Neural cell (in vitro differentiated cells): ENCODE measurements around the gene NDUFAF3. TPM values are rescaled to one million over a fixed set of nuclear protein-coding genes. Genes with fewer than 3 reads are reported as not detected.

Experiments
- H2AFZ ChIP-seq: fragments of 200-600, 300-800 bp; sonication (generic), shearing (Covaris generic); 2 replicates; pipeline ENCODE4 v1.6.0; 2014; ENCODE audit warnings: low read depth, mild to moderate bottlenecking, antibody characterized with exemption, low read length, moderate library complexity
- H3F3A ChIP-seq: fragments of 200-600 bp; shearing (Covaris generic); 2 replicates; pipeline ENCODE4 v1.6.1; 2016; ENCODE audit warnings: mild to moderate bottlenecking, moderate library complexity, mixed read lengths, antibody characterized with exemption, low read length; ENCODE audit not compliant: insufficient read depth, poor library complexity, severe bottlenecking
- H3K27ac ChIP-seq: fragments of 200-600, 300-800 bp; sonication (generic), shearing (Covaris generic); 2 replicates; pipeline ENCODE4 v1.5.1; 2014; ENCODE audit warnings: mild to moderate bottlenecking, low read length, moderate library complexity
- H3K27me3 ChIP-seq: fragments of 300-800, 200-600 bp; sonication (generic), shearing (Covaris generic); 2 replicates; pipeline ENCODE4 v1.6.0; 2014; ENCODE audit warnings: mild to moderate bottlenecking, low read depth, low read length, moderate library complexity; ENCODE audit not compliant: insufficient read depth
- H3K36me3 ChIP-seq: fragments of 300-800, 200-600 bp; sonication (generic), shearing (Covaris generic); 2 replicates; pipeline ENCODE4 v1.5.1; 2014; ENCODE audit warnings: mild to moderate bottlenecking, antibody characterized with exemption, low read length, moderate library complexity; ENCODE audit not compliant: insufficient read depth
- H3K4me2 ChIP-seq: fragments of 300-800, 200-600 bp; sonication (generic), shearing (Covaris generic); 2 replicates; pipeline ENCODE4 v1.6.0; 2014; ENCODE audit warnings: mild to moderate bottlenecking, low read length
- H3K4me3 ChIP-seq: fragments of 300-800, 200-600 bp; sonication (generic), shearing (Covaris generic); 2 replicates; pipeline ENCODE4 v1.5.1; 2014; ENCODE audit warnings: mild to moderate bottlenecking, low read length, moderate library complexity
- H3K79me2 ChIP-seq: fragments of 200-600 bp; shearing (Covaris generic); replicated peaks from 2 replicates; pipeline ENCODE4 v1.6.0; 2014; ENCODE audit warnings: mild to moderate bottlenecking, low read length, moderate library complexity; ENCODE audit not compliant: insufficient read depth
- H3K9ac ChIP-seq: fragments of 300-800, 200-600 bp; sonication (generic), shearing (Covaris generic); 2 replicates; pipeline ENCODE4 v1.6.1; 2016; ENCODE audit warnings: mild to moderate bottlenecking, low read length, mixed read lengths
- H3K9me2 ChIP-seq: fragments of 200-600 bp; shearing (Covaris generic); 2 replicates; pipeline ENCODE4 v1.6.1; 2016; ENCODE audit warnings: mild to moderate bottlenecking, low read length, mixed read lengths; ENCODE audit not compliant: insufficient read depth
- H3K9me3 ChIP-seq: fragments of 200-600, 300-800 bp; sonication (generic), shearing (Covaris generic); 2 replicates; pipeline ENCODE4 v1.6.1; 2016; ENCODE audit warnings: mild to moderate bottlenecking, mixed run types, low read length, moderate library complexity, mixed read lengths
- H4K20me1 ChIP-seq: fragments of 200-600 bp; shearing (Covaris generic); 2 replicates; pipeline ENCODE4 v1.6.1; 2016; ENCODE audit warnings: mild to moderate bottlenecking, mixed run types; ENCODE audit not compliant: insufficient read depth
- EP300 ChIP-seq: fragments of 450-650 bp; conservative IDR thresholded peaks from 2 replicates; pipeline ENCODE4 v1.6.1; 2014; ENCODE audit warnings: antibody characterized with exemption, mild to moderate bottlenecking, moderate library complexity; ENCODE audit not compliant: poor library complexity, severe bottlenecking
- EZH2 ChIP-seq: fragments of 200-600, 300-800 bp; shearing (Covaris generic), sonication (generic); IDR thresholded peaks from 2 replicates; pipeline ENCODE4 v1.6.1; 2014; ENCODE audit warnings: antibody characterized with exemption, low read length, borderline replicate concordance, mild to moderate bottlenecking; ENCODE audit not compliant: insufficient read depth, poor library complexity, severe bottlenecking
- MXI1 ChIP-seq: fragments of 450-650 bp; conservative IDR thresholded peaks from 2 replicates; pipeline ENCODE4 v1.6.1; 2014; ENCODE audit warnings: antibody characterized with exemption, mild to moderate bottlenecking; ENCODE audit not compliant: poor library complexity, severe bottlenecking
- POLR2AphosphoS5 ChIP-seq: IDR thresholded peaks from 2 replicates; pipeline ENCODE4 v1.6.1; 2012
- RAD21 ChIP-seq: fragments of 450-650 bp; conservative IDR thresholded peaks from 2 replicates; pipeline ENCODE4 v1.6.1; 2014; ENCODE audit warnings: antibody characterized with exemption, mild to moderate bottlenecking, moderate library complexity
- SMC3 ChIP-seq: fragments of 450-650 bp; conservative IDR thresholded peaks from 2 replicates; pipeline ENCODE4 v1.6.1; 2014; ENCODE audit warnings: antibody characterized with exemption, mild to moderate bottlenecking, moderate library complexity; ENCODE audit not compliant: poor library complexity
- TAF1 ChIP-seq: IDR thresholded peaks from 2 replicates; pipeline ENCODE4 v1.6.1; 2012; ENCODE audit warnings: low read depth
- polyA plus RNA-seq: library from polyadenylated mRNA; depleted of rRNA; stranded (reverse); fragments of >200 nt; gene quantifications from 2 replicates; pipeline ENCODE4 v1.2.3, GENCODE V29; 2014
- TF ChIP-seq, protein P1 (sequence below): IDR thresholded peaks from 2 replicates; pipeline ENCODE4 v1.6.1; 2012; ENCODE audit warnings: borderline replicate concordance
- TF ChIP-seq, protein P2 (sequence below): fragments of 450-650 bp; IDR thresholded peaks from 2 replicates; pipeline ENCODE4 v1.5.1; 2014; ENCODE audit warnings: antibody characterized with exemption, mild to moderate bottlenecking, moderate library complexity; ENCODE audit not compliant: poor library complexity, severe bottlenecking

The NDUFAF3 gene
- polyA plus RNA-seq, 1 donor from 2014 or later = 36.2 TPM

DNA sequence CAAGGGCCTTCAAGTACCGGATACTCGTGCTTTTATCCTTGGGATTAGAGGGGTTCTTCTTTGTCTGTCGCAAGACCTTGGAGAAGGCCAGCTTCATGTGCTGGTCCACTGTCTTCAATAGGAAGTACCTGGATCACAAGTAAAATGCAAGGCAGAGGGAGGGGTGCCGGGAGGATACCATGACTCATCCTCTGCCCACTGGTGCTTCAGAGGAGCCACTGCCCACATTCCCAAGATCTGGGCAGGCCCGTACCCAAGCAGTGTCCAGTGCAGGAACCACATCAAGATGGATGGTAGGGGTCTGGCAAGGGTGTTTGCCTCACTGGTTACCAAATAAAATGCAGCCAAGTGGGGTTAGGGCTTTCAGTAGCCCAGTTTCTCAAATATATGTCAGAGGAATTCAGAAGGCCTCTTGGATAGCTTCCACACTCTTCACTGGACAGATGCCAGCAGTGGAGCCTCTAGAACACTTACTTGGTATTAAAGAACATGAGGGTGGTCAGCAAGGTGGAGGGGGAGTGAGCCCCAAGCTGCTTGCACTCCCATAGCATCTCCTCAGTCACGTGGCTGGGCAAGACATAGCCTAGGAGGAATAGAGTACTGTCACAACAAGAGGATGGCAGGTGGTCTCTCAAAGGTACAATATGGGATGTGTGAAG, 10.9 kb downstream of the NDUFAF3 start:
- H3F3A ChIP-seq = no peaks in the 10 kb centered on the region
- no peaks in the 10 kb centered on the region for H4K20me1 ChIP-seq
- no peaks in the 10 kb centered on the region for H3K27me3 ChIP-seq
- H3K9me3 ChIP-seq = no peaks in the 10 kb centered on the region
- no peak overlapping the region for H3K4me2 ChIP-seq
- no peak overlapping the region for H3K9ac ChIP-seq
- H3K36me3 ChIP-seq = peaks cover 4% of the 10 kb centered on the region
- H3K27ac ChIP-seq = no peak overlapping the region
- no peak overlapping the region for H3K4me3 ChIP-seq
- H3K9me2 ChIP-seq = no peaks in the 10 kb centered on the region
- H3K79me2 ChIP-seq = peaks cover 5% of the 10 kb centered on the region
- TF ChIP-seq POLR2AphosphoS5 (no peak), TAF1 (no peak), EZH2 (no peak), MXI1 (no peak), RAD21 (no peak), SMC3 (no peak), EP300 (no peak)
- TF ChIP-seq, protein P1, sequence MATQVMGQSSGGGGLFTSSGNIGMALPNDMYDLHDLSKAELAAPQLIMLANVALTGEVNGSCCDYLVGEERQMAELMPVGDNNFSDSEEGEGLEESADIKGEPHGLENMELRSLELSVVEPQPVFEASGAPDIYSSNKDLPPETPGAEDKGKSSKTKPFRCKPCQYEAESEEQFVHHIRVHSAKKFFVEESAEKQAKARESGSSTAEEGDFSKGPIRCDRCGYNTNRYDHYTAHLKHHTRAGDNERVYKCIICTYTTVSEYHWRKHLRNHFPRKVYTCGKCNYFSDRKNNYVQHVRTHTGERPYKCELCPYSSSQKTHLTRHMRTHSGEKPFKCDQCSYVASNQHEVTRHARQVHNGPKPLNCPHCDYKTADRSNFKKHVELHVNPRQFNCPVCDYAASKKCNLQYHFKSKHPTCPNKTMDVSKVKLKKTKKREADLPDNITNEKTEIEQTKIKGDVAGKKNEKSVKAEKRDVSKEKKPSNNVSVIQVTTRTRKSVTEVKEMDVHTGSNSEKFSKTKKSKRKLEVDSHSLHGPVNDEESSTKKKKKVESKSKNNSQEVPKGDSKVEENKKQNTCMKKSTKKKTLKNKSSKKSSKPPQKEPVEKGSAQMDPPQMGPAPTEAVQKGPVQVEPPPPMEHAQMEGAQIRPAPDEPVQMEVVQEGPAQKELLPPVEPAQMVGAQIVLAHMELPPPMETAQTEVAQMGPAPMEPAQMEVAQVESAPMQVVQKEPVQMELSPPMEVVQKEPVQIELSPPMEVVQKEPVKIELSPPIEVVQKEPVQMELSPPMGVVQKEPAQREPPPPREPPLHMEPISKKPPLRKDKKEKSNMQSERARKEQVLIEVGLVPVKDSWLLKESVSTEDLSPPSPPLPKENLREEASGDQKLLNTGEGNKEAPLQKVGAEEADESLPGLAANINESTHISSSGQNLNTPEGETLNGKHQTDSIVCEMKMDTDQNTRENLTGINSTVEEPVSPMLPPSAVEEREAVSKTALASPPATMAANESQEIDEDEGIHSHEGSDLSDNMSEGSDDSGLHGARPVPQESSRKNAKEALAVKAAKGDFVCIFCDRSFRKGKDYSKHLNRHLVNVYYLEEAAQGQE = no peak
- TF ChIP-seq, protein P2, sequence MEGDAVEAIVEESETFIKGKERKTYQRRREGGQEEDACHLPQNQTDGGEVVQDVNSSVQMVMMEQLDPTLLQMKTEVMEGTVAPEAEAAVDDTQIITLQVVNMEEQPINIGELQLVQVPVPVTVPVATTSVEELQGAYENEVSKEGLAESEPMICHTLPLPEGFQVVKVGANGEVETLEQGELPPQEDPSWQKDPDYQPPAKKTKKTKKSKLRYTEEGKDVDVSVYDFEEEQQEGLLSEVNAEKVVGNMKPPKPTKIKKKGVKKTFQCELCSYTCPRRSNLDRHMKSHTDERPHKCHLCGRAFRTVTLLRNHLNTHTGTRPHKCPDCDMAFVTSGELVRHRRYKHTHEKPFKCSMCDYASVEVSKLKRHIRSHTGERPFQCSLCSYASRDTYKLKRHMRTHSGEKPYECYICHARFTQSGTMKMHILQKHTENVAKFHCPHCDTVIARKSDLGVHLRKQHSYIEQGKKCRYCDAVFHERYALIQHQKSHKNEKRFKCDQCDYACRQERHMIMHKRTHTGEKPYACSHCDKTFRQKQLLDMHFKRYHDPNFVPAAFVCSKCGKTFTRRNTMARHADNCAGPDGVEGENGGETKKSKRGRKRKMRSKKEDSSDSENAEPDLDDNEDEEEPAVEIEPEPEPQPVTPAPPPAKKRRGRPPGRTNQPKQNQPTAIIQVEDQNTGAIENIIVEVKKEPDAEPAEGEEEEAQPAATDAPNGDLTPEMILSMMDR = no peak
- H2AFZ ChIP-seq = no peak overlapping the region

DNA sequence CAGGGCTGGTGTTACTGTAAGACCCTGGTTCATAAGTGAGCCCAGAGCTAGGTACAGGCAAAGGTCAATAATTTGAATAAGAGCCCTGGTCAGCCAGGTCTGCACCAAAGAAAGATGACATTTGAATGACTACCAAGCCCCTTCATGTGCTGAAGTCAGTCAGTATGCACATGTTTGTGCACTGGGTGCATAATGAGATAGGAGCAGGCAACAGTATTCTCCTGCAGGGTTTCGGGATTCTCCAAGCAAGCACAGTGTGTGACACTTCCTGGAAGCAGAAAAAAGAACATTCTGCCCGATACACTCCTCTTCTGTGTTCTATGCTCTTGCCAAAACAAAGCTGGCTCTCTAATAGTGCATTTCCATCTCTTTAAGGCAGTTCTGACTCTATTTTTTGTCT, 12.7 kb downstream of the NDUFAF3 start:
- Histone ChIP-seq H3F3A (no peaks in the 10 kb centered on the region), H3K9ac (no peak overlapping the region), H2AFZ (no peak overlapping the region), H3K4me3 (no peak overlapping the region), H3K79me2 (no peaks in the 10 kb centered on the region), H3K27ac (no peak overlapping the region), H3K27me3 (no peaks in the 10 kb centered on the region), H3K36me3 (peaks cover 4% of the 10 kb centered on the region), H3K9me2 (no peaks in the 10 kb centered on the region), H4K20me1 (no peaks in the 10 kb centered on the region), H3K4me2 (no peak overlapping the region), H3K9me3 (no peaks in the 10 kb centered on the region)
- TF ChIP-seq RAD21 (no peak), MXI1 (no peak), EP300 (no peak), TAF1 (no peak), SMC3 (no peak), EZH2 (no peak), POLR2AphosphoS5 (no peak)
- TF ChIP-seq, protein P2 = no peak
- TF ChIP-seq, protein P1 = no peak
